ENCODE data around the gene SRCIN1. TPM values are rescaled to one million over a fixed set of nuclear protein-coding genes. Genes with fewer than 3 reads are reported as not detected.

SRCIN1 gene
- total RNA-seq, 1 experiment from 2014 or later: 6.9 TPM

- Histone ChIP-seq H3K23me2 (ENCODE audit: insufficient read length, low read depth, low read length, poor library complexity, severe bottlenecking) (no peaks in the 10 kb centered on the region), H3K9ac (ENCODE audit: extremely low read depth, insufficient read length, low read length) (no peak overlapping the region), H3K4me1 (ENCODE audit: insufficient read depth, low read length) (no peaks in the 10 kb centered on the region), H4K8ac (replicated peaks; ENCODE audit: insufficient read length, low read depth, low read length) (no peak overlapping the region), H3K18ac (ENCODE audit: insufficient read length, low read depth, low read length) (no peak overlapping the region), H3K27me3 (ENCODE audit: insufficient read depth, low read length) (no peaks in the 10 kb centered on the region), H3K14ac (ENCODE audit: insufficient read depth, low read length) (no peak overlapping the region), H3K56ac (ENCODE audit: insufficient read length, low read depth, low read length) (no peak overlapping the region), H3K4ac (ENCODE audit: low read depth, low read length) (no peak overlapping the region), H3K23ac (ENCODE audit: insufficient read length, low read depth, low read length) (no peak overlapping the region), H3K4me2 (ENCODE audit: insufficient read depth, insufficient read length, low read length) (no peak overlapping the region), H2BK5ac (ENCODE audit: insufficient read length, low read length) (no peak overlapping the region), H4K91ac (ENCODE audit: insufficient read length, low read depth, low read length) (no peak overlapping the region), H2BK20ac (ENCODE audit: low read depth, low read length, poor library complexity, severe bottlenecking) (no peak overlapping the region), H2BK15ac (ENCODE audit: low read depth, low read length) (no peak overlapping the region), H2AK5ac (ENCODE audit: insufficient read length, low read length) (no peak overlapping the region), H2BK12ac (ENCODE audit: insufficient read length, low read depth, low read length) (no peak overlapping the region), H3K79me2 (ENCODE audit: insufficient read depth, low read length) (no peaks in the 10 kb centered on the region), H4K5ac (ENCODE audit: insufficient read length, low read depth, low read length) (no peak overlapping the region), H2BK120ac (ENCODE audit: low read depth, low read length, poor library complexity, severe bottlenecking) (no peak overlapping the region), H2AFZ (ENCODE audit: low read length) (no peak overlapping the region), H4K20me1 (ENCODE audit: control insufficient read depth, insufficient read depth, insufficient read length) (no peaks in the 10 kb centered on the region), H3T11ph (ENCODE audit: low read length) (no peak overlapping the region), H3K27ac (ENCODE audit: insufficient read length, low read depth, low read length) (no peak overlapping the region), H3K79me1 (ENCODE audit: insufficient read depth, low read depth, low read length, poor library complexity, severe bottlenecking) (no peaks in the 10 kb centered on the region), H3K9me3 (ENCODE audit: control insufficient read depth, low read depth, low read length) (no peaks in the 10 kb centered on the region)
- Mint-ChIP-seq H3K27ac (no peak overlapping the region), H3K4me1 (peaks cover 10 to 13% of the 10 kb centered on the region in 2 experiments; a peak in 3 of 4 replicates), H3K9me3 (no peaks in the 10 kb centered on the region), H3K36me3 (ENCODE audit: insufficient read depth in 1 of 3, low read depth in 3 of 3) (peaks cover 0 to 8% (median 0%) of the 10 kb centered on the region in 3 experiments; a peak in 4 of 7 replicates), H3K4me3 (no peak overlapping the region), H3K27me3 (ENCODE audit: low read depth) (peaks cover 21% of the 10 kb centered on the region)
- no peak for DNase-seq
- no peak for TF ChIP-seq CTCF (conservative IDR thresholded peaks at IDR 0.05)
- WGBS (ENCODE audit: extremely low coverage, insufficient read length, low lambda C conversion rate): no CpG with 5 or more reads among the region's 9 CpGs
Observed at GRCh38 chr17:38551121-38551520, 54.6 kb downstream of the SRCIN1 start.

Data from H9 (cell line).